K562 (cell line): ENCODE results near the gene MANBA.

Experiments used
- BHLHE40 ChIP-seq: IDR thresholded peaks from 2 replicates; pipeline ENCODE4 v1.6.1; 2011; ENCODE audit warnings: low read length, improper control_type of control experiment
- BRD9 ChIP-seq: fragments of 450-650 bp; IDR thresholded peaks from 2 replicates; pipeline ENCODE4 v1.6.1; 2018; ENCODE audit warnings: low read depth; ENCODE audit not compliant: partially characterized antibody
- CHD1 ChIP-seq: fragments of 200-600 bp; sonication (generic); IDR thresholded peaks from one replicate; pipeline ENCODE4 v1.6.1; 2012; ENCODE audit warnings: mild to moderate bottlenecking, moderate library complexity, low read length, inconsistent platforms
- CTCF ChIP-seq, 3 experiments: IDR thresholded peaks in 2 of 3; conservative IDR thresholded peaks in 1 of 3; 2 replicates each; pipeline ENCODE4 v1.5.1; 2011 to 2012; ENCODE audit warnings: low read length in 3 of 3, mild to moderate bottlenecking in 3 of 3, control low read depth in 2 of 3, improper control_type of control experiment in 1 of 3, inconsistent platforms in 1 of 3, low read depth in 1 of 3, mixed read lengths in 1 of 3, moderate library complexity in 1 of 3; ENCODE audit not compliant: insufficient read depth in 2 of 3
- MTA1 ChIP-seq: fragments of 450-650 bp; IDR thresholded peaks from 2 replicates; pipeline ENCODE4 v1.6.1; 2017; ENCODE audit warnings: borderline replicate concordance
- NBN ChIP-seq: fragments of 450-650 bp; IDR thresholded peaks from 2 replicates; pipeline ENCODE4 v1.6.1; 2016; ENCODE audit warnings: low read depth, mild to moderate bottlenecking
- NCOA2 ChIP-seq, 2 experiments: fragments of 450-650 bp; IDR thresholded peaks; 2 replicates each; pipeline ENCODE4 v1.6.1; 2018; ENCODE audit warnings: mild to moderate bottlenecking in 2 of 2, moderate library complexity in 1 of 2; ENCODE audit not compliant: partially characterized antibody in 2 of 2
- POLR2A ChIP-seq: fragments of 450-650 bp; conservative IDR thresholded peaks from 2 replicates; pipeline ENCODE4 v1.6.1; 2016
- ZBED1 ChIP-seq: IDR thresholded peaks from 2 replicates; pipeline ENCODE4 v1.6.1; 2014
- ZFP1 ChIP-seq: fragments of 450-650 bp; formaldehyde crosslinking; IDR thresholded peaks from 2 replicates; pipeline ENCODE4 v1.4.0; 2020; ENCODE audit warnings: mild to moderate bottlenecking, mixed read lengths
- TF ChIP-seq, protein P1 (sequence below): IDR thresholded peaks from 3 replicates; pipeline ENCODE4 v1.6.1; 2011; ENCODE audit warnings: borderline replicate concordance, mild to moderate bottlenecking, moderate library complexity; ENCODE audit not compliant: insufficient read length; ENCODE audit errors: extremely low read depth
- TF ChIP-seq, protein P2 (sequence below): conservative IDR thresholded peaks from 2 replicates; pipeline ENCODE4 v1.6.1; 2011; ENCODE audit warnings: low read depth, mild to moderate bottlenecking, low read length; ENCODE audit not compliant: control insufficient read depth
- TF ChIP-seq, protein P3 (sequence below): IDR thresholded peaks from 2 replicates; pipeline ENCODE4 v1.6.1; 2012; ENCODE audit warnings: low read depth, low read length, improper control_type of control experiment, borderline replicate concordance
- TF ChIP-seq, protein P4 (sequence below): fragments of 200-400 bp; formaldehyde crosslinking; IDR thresholded peaks from 2 replicates; pipeline ENCODE4 v1.6.1; 2017; ENCODE audit warnings: mild to moderate bottlenecking, low read depth, low read length, moderate library complexity

DNA sequence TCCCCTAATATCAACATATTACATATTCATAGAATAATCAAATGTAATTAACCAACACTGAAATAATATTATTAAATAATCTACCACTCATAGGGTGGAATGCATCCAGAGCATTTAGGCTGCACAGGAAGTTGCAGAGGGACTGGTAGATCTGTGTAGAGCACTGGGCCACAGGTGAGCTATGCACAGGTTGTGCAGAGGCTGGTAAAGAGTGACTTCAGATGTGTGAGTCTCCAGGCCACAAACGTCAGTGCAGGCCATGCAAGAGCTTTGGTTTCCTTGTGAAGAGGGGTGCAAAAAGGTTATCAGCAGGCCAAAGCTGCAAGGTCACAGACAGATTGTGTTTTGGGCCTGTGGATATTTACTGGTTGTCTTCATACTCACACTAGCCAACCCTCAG lies 25.5 kb upstream of the MANBA start:
- TF ChIP-seq BHLHE40, result no peak
- no peak for TF ChIP-seq ZBED1
- TF ChIP-seq, protein P1, sequence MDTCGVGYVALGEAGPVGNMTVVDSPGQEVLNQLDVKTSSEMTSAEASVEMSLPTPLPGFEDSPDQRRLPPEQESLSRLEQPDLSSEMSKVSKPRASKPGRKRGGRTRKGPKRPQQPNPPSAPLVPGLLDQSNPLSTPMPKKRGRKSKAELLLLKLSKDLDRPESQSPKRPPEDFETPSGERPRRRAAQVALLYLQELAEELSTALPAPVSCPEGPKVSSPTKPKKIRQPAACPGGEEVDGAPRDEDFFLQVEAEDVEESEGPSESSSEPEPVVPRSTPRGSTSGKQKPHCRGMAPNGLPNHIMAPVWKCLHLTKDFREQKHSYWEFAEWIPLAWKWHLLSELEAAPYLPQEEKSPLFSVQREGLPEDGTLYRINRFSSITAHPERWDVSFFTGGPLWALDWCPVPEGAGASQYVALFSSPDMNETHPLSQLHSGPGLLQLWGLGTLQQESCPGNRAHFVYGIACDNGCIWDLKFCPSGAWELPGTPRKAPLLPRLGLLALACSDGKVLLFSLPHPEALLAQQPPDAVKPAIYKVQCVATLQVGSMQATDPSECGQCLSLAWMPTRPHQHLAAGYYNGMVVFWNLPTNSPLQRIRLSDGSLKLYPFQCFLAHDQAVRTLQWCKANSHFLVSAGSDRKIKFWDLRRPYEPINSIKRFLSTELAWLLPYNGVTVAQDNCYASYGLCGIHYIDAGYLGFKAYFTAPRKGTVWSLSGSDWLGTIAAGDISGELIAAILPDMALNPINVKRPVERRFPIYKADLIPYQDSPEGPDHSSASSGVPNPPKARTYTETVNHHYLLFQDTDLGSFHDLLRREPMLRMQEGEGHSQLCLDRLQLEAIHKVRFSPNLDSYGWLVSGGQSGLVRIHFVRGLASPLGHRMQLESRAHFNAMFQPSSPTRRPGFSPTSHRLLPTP, result no peak
- TF ChIP-seq, protein P2, sequence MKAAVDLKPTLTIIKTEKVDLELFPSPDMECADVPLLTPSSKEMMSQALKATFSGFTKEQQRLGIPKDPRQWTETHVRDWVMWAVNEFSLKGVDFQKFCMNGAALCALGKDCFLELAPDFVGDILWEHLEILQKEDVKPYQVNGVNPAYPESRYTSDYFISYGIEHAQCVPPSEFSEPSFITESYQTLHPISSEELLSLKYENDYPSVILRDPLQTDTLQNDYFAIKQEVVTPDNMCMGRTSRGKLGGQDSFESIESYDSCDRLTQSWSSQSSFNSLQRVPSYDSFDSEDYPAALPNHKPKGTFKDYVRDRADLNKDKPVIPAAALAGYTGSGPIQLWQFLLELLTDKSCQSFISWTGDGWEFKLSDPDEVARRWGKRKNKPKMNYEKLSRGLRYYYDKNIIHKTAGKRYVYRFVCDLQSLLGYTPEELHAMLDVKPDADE, result no peak
- TF ChIP-seq NBN, result no peak
- TF ChIP-seq CTCF (IDR thresholded peaks at IDR 0.05 in 2 of 3, conservative IDR thresholded peaks at IDR 0.05 in 1 of 3; ENCODE audit: insufficient read depth in 2 of 3, low read depth in 1 of 3, low read length in 3 of 3), result no peak
- TF ChIP-seq NCOA2 (IDR thresholded peaks at IDR 0.05; ENCODE audit: partially characterized antibody in 2 of 2), result no peak
- no peak for TF ChIP-seq BRD9
- TF ChIP-seq ZFP1 (CRISPR knock-in tag), result no peak
- TF ChIP-seq, protein P3, sequence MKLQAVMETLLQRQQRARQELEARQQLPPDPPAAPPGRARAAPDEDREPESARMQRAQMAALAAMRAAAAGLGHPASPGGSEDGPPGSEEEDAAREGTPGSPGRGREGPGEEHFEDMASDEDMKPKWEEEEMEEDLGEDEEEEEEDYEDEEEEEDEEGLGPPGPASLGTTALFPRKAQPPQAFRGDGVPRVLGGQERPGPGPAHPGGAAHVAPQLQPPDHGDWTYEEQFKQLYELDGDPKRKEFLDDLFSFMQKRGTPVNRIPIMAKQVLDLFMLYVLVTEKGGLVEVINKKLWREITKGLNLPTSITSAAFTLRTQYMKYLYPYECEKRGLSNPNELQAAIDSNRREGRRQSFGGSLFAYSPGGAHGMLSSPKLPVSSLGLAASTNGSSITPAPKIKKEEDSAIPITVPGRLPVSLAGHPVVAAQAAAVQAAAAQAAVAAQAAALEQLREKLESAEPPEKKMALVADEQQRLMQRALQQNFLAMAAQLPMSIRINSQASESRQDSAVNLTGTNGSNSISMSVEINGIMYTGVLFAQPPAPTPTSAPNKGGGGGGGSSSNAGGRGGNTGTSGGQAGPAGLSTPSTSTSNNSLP, result no peak
- TF ChIP-seq MTA1, result no peak
- no peak for TF ChIP-seq POLR2A
- TF ChIP-seq, protein P4, sequence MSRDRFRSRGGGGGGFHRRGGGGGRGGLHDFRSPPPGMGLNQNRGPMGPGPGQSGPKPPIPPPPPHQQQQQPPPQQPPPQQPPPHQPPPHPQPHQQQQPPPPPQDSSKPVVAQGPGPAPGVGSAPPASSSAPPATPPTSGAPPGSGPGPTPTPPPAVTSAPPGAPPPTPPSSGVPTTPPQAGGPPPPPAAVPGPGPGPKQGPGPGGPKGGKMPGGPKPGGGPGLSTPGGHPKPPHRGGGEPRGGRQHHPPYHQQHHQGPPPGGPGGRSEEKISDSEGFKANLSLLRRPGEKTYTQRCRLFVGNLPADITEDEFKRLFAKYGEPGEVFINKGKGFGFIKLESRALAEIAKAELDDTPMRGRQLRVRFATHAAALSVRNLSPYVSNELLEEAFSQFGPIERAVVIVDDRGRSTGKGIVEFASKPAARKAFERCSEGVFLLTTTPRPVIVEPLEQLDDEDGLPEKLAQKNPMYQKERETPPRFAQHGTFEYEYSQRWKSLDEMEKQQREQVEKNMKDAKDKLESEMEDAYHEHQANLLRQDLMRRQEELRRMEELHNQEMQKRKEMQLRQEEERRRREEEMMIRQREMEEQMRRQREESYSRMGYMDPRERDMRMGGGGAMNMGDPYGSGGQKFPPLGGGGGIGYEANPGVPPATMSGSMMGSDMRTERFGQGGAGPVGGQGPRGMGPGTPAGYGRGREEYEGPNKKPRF, result no peak
- no peak for TF ChIP-seq CHD1
